Right lobe of liver (tissue), 6 donors: ENCODE results near the gene ARHGEF38. TPM values are rescaled to one million over a fixed set of nuclear protein-coding genes. Genes with fewer than 3 reads are reported as not detected.
A peak's percentile ranks its signal among the peaks of the same experiment; 100 is the strongest.

Source experiments
- ATAC-seq, 4 donors: fragments of 200-7000 bp; cut with Tn5 transposase; one replicate each; pipeline ENCODE4 v1.9.1; 2020; ENCODE audit warnings: mild to moderate bottlenecking in 4 of 4, moderate library complexity in 4 of 4
- DNase-seq, 3 donors: peaks; one replicate each; pipeline ENCODE4 v3.0.0-alpha.2; 2020
- H3K27ac ChIP-seq, 3 donors: fragments of 200-600 bp; one replicate each; pipeline ENCODE4 v1.8.0; 2022
- H3K27me3 ChIP-seq, 2 donors: fragments of 200-600 bp; one replicate each; pipeline ENCODE4 v1.8.0; 2022
- H3K36me3 ChIP-seq, 4 donors: fragments of 200-600 bp; sonication (generic) in 1 of 4; one replicate each; pipeline versions ENCODE4 v1.5.1 to v1.8.0; 2017 to 2022; ENCODE audit warnings: control low read depth in 1 of 4
- H3K4me1 ChIP-seq, 4 donors: fragments of 200-600 bp; sonication (generic) in 1 of 4; one replicate each; pipeline versions ENCODE4 v1.5.1 to v1.8.0; 2017 to 2022; ENCODE audit warnings: control low read depth in 1 of 4
- H3K4me3 ChIP-seq, 3 donors: fragments of 200-600 bp; one replicate each; pipeline ENCODE4 v1.8.0; 2022
- H3K9me3 ChIP-seq, 4 donors: fragments of 200-600 bp; sonication (generic) in 1 of 4; one replicate each; pipeline versions ENCODE4 v1.5.1 to v1.8.0; 2017 to 2022; ENCODE audit warnings: control low read depth in 1 of 4
- POLR2A ChIP-seq: fragments of 450-650 bp; IDR thresholded peaks from one replicate; pipeline ENCODE4 v1.6.1; 2017; ENCODE audit warnings: antibody characterized with exemption, mild to moderate bottlenecking
- WGBS: methylation state at CpG from one replicate; pipeline ENCODE4 v1.1.6; 2018; ENCODE audit warnings: low coverage, low lambda C conversion rate; ENCODE audit not compliant: insufficient coverage; ENCODE audit errors: missing lambda C conversion rate; 5-methylcytosine and 5-hydroxymethylcytosine counted together
- intact Hi-C, 2 donors: fragments of 100-400 bp; cut with DNase I; formaldehyde crosslinking; loops; one replicate each; pipeline versions ENCODE4 v1.11.2 to v1.14.1; 2022
- total RNA-seq, 6 experiments: library from RNA; depleted of rRNA in 2 of 6; stranded (reverse); fragments of >200 nt in 2 of 6; fragmentation: NEBNext Ultra II Directional in 3 of 6; extraction: Animal tissue kit (Norgen Biotek cat#: 25700) in 3 of 6; gene quantifications; one replicate each; pipeline versions ENCODE4 v1.1.0 to v1.2.4, GENCODE V29; 2016 to 2023
- TF ChIP-seq, protein P1 (sequence below), 4 donors: fragments of 200-600 bp in 3 of 4; fragments of 450-650 bp in 1 of 4; IDR thresholded peaks; one replicate each; pipeline versions ENCODE4 v1.5.1 to v1.8.0; 2016 to 2022; ENCODE audit warnings: antibody characterized with exemption in 4 of 4, mild to moderate bottlenecking in 2 of 4
- donor health status: DM: no; HTN: yes; CAD: no.
- donor health status: DM: no; HTN: no; CAD: no.
- donor health status: DM: no; HTN: no; CAD: no.
- donor health status: DM: no; HTN: yes; CAD: no.
- donor health status: DM: no; HTN: yes; CAD: no.

ARHGEF38 gene
- total RNA-seq, 6 experiments from 2014 or later, result 0.06 to 0.55 (median 0.15) TPM

- DNase-seq (no peak), ATAC-seq (peak; percentile 93 to 98 (median 96))
- no peaks in the 10 kb centered on the region for H3K4me1 ChIP-seq
- H3K36me3 ChIP-seq, result no peaks in the 10 kb centered on the region
- no peak overlapping the region for H3K4me3 ChIP-seq
- no peaks in the 10 kb centered on the region for H3K9me3 ChIP-seq
- TF ChIP-seq POLR2A, result no peak
- TF ChIP-seq, protein P1, sequence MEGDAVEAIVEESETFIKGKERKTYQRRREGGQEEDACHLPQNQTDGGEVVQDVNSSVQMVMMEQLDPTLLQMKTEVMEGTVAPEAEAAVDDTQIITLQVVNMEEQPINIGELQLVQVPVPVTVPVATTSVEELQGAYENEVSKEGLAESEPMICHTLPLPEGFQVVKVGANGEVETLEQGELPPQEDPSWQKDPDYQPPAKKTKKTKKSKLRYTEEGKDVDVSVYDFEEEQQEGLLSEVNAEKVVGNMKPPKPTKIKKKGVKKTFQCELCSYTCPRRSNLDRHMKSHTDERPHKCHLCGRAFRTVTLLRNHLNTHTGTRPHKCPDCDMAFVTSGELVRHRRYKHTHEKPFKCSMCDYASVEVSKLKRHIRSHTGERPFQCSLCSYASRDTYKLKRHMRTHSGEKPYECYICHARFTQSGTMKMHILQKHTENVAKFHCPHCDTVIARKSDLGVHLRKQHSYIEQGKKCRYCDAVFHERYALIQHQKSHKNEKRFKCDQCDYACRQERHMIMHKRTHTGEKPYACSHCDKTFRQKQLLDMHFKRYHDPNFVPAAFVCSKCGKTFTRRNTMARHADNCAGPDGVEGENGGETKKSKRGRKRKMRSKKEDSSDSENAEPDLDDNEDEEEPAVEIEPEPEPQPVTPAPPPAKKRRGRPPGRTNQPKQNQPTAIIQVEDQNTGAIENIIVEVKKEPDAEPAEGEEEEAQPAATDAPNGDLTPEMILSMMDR (IDR thresholded peaks at IDR 0.05), result peak; percentile 43 to 74 (median 50)
- no peaks in the 10 kb centered on the region for H3K27me3 ChIP-seq
- WGBS, result 38% methylated on average over 5 of the region's 5 CpGs
- H3K27ac ChIP-seq, result no peak overlapping the region
- intact Hi-C loops, result loop anchor here in 1 of 2 donors (10.0 kb wide), 1 partner anchor 142 kb away; no protein-coding TSS in a partner anchor
Measured at GRCh38 chr4:105666693-105667092, 114.3 kb downstream of the ARHGEF38 start.

GRCh38 chr4:105670684-105671083, 118.3 kb downstream of the ARHGEF38 start:
- no peak for DNase-seq
- Histone ChIP-seq H3K9me3 (no peaks in the 10 kb centered on the region), H3K4me1 (no peaks in the 10 kb centered on the region), H3K36me3 (no peaks in the 10 kb centered on the region), H3K4me3 (no peak overlapping the region), H3K27ac (no peak overlapping the region), H3K27me3 (no peaks in the 10 kb centered on the region)
- TF ChIP-seq, protein P1 (IDR thresholded peaks at IDR 0.05), result no peak
- TF ChIP-seq POLR2A, result no peak
- intact Hi-C loops, result no loop called here
- ATAC-seq, result peak; percentile 43 to 79 (median 73)

GRCh38 chr4:105671301-105671700, 118.9 kb downstream of the ARHGEF38 start:
- TF ChIP-seq, protein P1 (IDR thresholded peaks at IDR 0.05), result no peak
- TF ChIP-seq POLR2A, result no peak
- intact Hi-C loops, result no loop called here
- 65% methylated on average over 2 of the region's 2 CpGs for WGBS

DNA sequence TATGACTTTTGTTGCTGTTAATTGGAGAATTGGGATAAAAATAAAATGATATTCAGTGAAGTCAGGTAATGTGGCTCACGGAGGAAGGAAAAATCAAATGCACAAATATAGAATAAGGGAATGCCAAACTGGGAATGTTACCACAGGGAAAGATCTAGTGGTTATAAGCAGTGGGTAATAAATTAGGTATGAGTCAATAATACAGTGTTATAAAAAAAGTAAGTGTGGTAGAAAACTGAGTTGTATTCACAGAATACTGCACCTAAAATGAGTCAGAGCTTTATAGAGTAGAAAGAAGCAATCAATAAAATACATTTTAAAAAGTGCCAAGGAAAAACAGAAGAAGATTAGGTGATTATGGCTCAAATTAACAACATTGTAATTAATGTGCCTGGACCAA, 121.6 kb downstream of the ARHGEF38 start:
- intact Hi-C loops, result no loop called here
- no peak for TF ChIP-seq POLR2A
- TF ChIP-seq, protein P1 (IDR thresholded peaks at IDR 0.05), result no peak
- no peak for ATAC-seq
- WGBS, result 64% methylated on average over 1 of the region's 1 CpG
- H3K27ac ChIP-seq, result no peak overlapping the region
- no peaks in the 10 kb centered on the region for H3K9me3 ChIP-seq
- H3K36me3 ChIP-seq, result no peaks in the 10 kb centered on the region
- H3K4me1 ChIP-seq, result no peaks in the 10 kb centered on the region
- no peaks in the 10 kb centered on the region for H3K27me3 ChIP-seq
- DNase-seq, result no peak
- no peak overlapping the region for H3K4me3 ChIP-seq

More at GRCh38 chr4:105671301-105671700, 118.9 kb downstream of the ARHGEF38 start:
- ATAC-seq (no peak), DNase-seq (no peak)
- Histone ChIP-seq H3K4me1 (no peaks in the 10 kb centered on the region), H3K27ac (no peak overlapping the region), H3K27me3 (no peaks in the 10 kb centered on the region), H3K9me3 (no peaks in the 10 kb centered on the region), H3K36me3 (no peaks in the 10 kb centered on the region), H3K4me3 (no peak overlapping the region)

GRCh38 chr4:105677709-105678108, 125.3 kb downstream of the ARHGEF38 start:
- TF ChIP-seq, protein P1 (IDR thresholded peaks at IDR 0.05), result no peak
- TF ChIP-seq POLR2A, result no peak
- Histone ChIP-seq H3K4me1 (peaks cover 0 to 5% (median 2%) of the 10 kb centered on the region in 4 donors), H3K27me3 (no peaks in the 10 kb centered on the region), H3K4me3 (no peak overlapping the region), H3K27ac (no peak overlapping the region), H3K9me3 (no peaks in the 10 kb centered on the region), H3K36me3 (peaks cover 0 to 7% (median 3%) of the 10 kb centered on the region in 4 donors)
- DNase-seq, result no peak
- 76% methylated on average over 2 of the region's 2 CpGs for WGBS
- ATAC-seq, result no peak
- intact Hi-C loops, result no loop called here
